IMR-90 (cell line): Measurements from ENCODE around the gene NSUN5. TPM values are rescaled to one million over a fixed set of nuclear protein-coding genes. Genes with fewer than 3 reads are reported as not detected.

Source experiments
- ATAC-seq: fragments of 200-7000 bp; cut with Tn5 transposase; 2 replicates; pipeline ENCODE4 v1.9.1; 2020; ENCODE audit warnings: low read depth, mild to moderate bottlenecking, moderate library complexity
- BruUV-seq: library from RNA; stranded (reverse); fragments of 400-500 nt; replicated peaks from 2 replicates; lab custom pipeline; 2021; lab: Mats Ljungman, UMichigan
- CTCF ChIA-PET: fragments of 300-600 bp; formaldehyde crosslinking; extraction: SDS; loops from one replicate; lab custom pipeline; 2021; ENCODE audit warnings: antibody characterized with exemption; lab: Yijun Ruan, JAX
- POLR2A ChIA-PET: fragments of 300-600 bp; sonication (Branson Sonifier 250); formaldehyde crosslinking; loops from one replicate; lab custom pipeline; 2022; ENCODE audit warnings: antibody characterized with exemption; ENCODE audit not compliant: unreplicated experiment; lab: Charles Lee
- DNase-seq: peaks from one replicate; pipeline ENCODE4 v3.0.0; 2013
- H2AFZ ChIP-seq: replicated peaks from 2 replicates; pipeline ENCODE3; 2013; ENCODE audit warnings: low read length, mild to moderate bottlenecking; ENCODE audit not compliant: poor library complexity
- H2AK5ac ChIP-seq: 2 replicates; pipeline ENCODE4 v1.6.1; 2013; ENCODE audit warnings: low read depth, low read length, inconsistent platforms
- H2AK9ac ChIP-seq: replicated peaks from 2 replicates; pipeline ENCODE3; 2013; ENCODE audit warnings: mild to moderate bottlenecking, low read depth, low read length, moderate library complexity; ENCODE audit not compliant: poor library complexity
- H2BK120ac ChIP-seq: 2 replicates; pipeline ENCODE4 v1.6.1; 2013; ENCODE audit warnings: low read depth, low read length, inconsistent platforms
- H2BK15ac ChIP-seq: 3 replicates; pipeline ENCODE4 v1.6.1; 2013; ENCODE audit warnings: low read depth, low read length, inconsistent platforms
- H2BK20ac ChIP-seq: 2 replicates; pipeline ENCODE4 v1.6.1; 2013; ENCODE audit warnings: low read depth, mild to moderate bottlenecking, inconsistent platforms, low read length, moderate library complexity
- H2BK5ac ChIP-seq: 2 replicates; pipeline ENCODE4 v1.6.1; 2013; ENCODE audit warnings: mild to moderate bottlenecking, low read depth, low read length, inconsistent platforms; ENCODE audit not compliant: poor library complexity, severe bottlenecking
- H3K14ac ChIP-seq: replicated peaks from 2 replicates; pipeline ENCODE4 v1.6.1; 2013; ENCODE audit warnings: low read depth, low read length, inconsistent platforms
- H3K18ac ChIP-seq: 2 replicates; pipeline ENCODE4 v1.6.1; 2013; ENCODE audit warnings: low read depth, low read length, control low read depth
- H3K23ac ChIP-seq: 2 replicates; pipeline ENCODE4 v1.6.1; 2013; ENCODE audit warnings: low read depth, low read length, inconsistent platforms
- H3K27ac ChIP-seq: 2 replicates; pipeline ENCODE4 v1.5.1; 2013; ENCODE audit warnings: mild to moderate bottlenecking, control low read depth, low read length; ENCODE audit not compliant: insufficient read depth
- H3K27me3 ChIP-seq: 2 replicates; pipeline ENCODE4 v1.6.1; 2013; ENCODE audit warnings: low read length; ENCODE audit not compliant: control insufficient read depth, insufficient read depth
- H3K36me3 ChIP-seq: 2 replicates; pipeline ENCODE4 v1.6.1; 2013; ENCODE audit warnings: low read length, mixed read lengths; ENCODE audit not compliant: control insufficient read depth, insufficient read depth
- H3K4ac ChIP-seq: 2 replicates; pipeline ENCODE4 v1.6.1; 2013; ENCODE audit warnings: low read depth, low read length, inconsistent platforms
- H3K4me1 ChIP-seq: 2 replicates; pipeline ENCODE4 v1.6.1; 2013; ENCODE audit warnings: low read length, mixed read lengths; ENCODE audit not compliant: control insufficient read depth, insufficient read depth
- H3K4me2 ChIP-seq: 2 replicates; pipeline ENCODE4 v1.6.1; 2013; ENCODE audit warnings: low read depth, mild to moderate bottlenecking, control low read depth, low read length, moderate library complexity
- H3K4me3 ChIP-seq: 2 replicates; pipeline ENCODE4 v1.5.1; 2013; ENCODE audit warnings: low read depth, mild to moderate bottlenecking, control low read depth, low read length, moderate library complexity; ENCODE audit not compliant: insufficient read depth
- H3K56ac ChIP-seq: 2 replicates; pipeline ENCODE4 v1.6.1; 2013; ENCODE audit warnings: low read length, inconsistent platforms; ENCODE audit not compliant: insufficient read depth; ENCODE audit errors: extremely low read depth
- H3K79me1 ChIP-seq, 2 experiments: 2 replicates each; pipeline ENCODE4 v1.6.1; 2013; ENCODE audit warnings: low read length in 2 of 2, inconsistent platforms in 1 of 2, low read depth in 1 of 2
- H3K9ac ChIP-seq: 2 replicates; pipeline ENCODE4 v1.6.1; 2013; ENCODE audit warnings: low read depth, low read length, control low read depth
- H3K9me1 ChIP-seq: 2 replicates; pipeline ENCODE4 v1.6.1; 2013; ENCODE audit warnings: low read length, inconsistent platforms; ENCODE audit not compliant: insufficient read depth
- H3K9me3 ChIP-seq: 2 replicates; pipeline ENCODE4 v1.6.1; 2013; ENCODE audit warnings: low read length; ENCODE audit not compliant: control insufficient read depth, insufficient read depth
- H4K20me1 ChIP-seq: 2 replicates; pipeline ENCODE4 v1.6.1; 2013; ENCODE audit warnings: low read length, inconsistent platforms; ENCODE audit not compliant: insufficient read depth
- H4K5ac ChIP-seq: 2 replicates; pipeline ENCODE4 v1.6.1; 2013; ENCODE audit warnings: mild to moderate bottlenecking, low read depth, low read length, control low read depth
- H4K8ac ChIP-seq, 2 experiments: 2 replicates each; pipeline ENCODE4 v1.6.1; 2013; ENCODE audit warnings: low read depth in 2 of 2, low read length in 2 of 2, control low read depth in 1 of 2, inconsistent platforms in 1 of 2
- H4K91ac ChIP-seq: 2 replicates; pipeline ENCODE4 v1.6.1; 2013; ENCODE audit warnings: low read depth, low read length, inconsistent platforms; ENCODE audit not compliant: insufficient read depth
- BHLHE40 ChIP-seq: fragments of 150-350 bp; IDR thresholded peaks from 2 replicates; pipeline ENCODE4 v1.6.1; 2016; ENCODE audit warnings: mild to moderate bottlenecking, low read depth, low read length
- CEBPB ChIP-seq: IDR thresholded peaks from 2 replicates; pipeline ENCODE4 v1.6.1; 2012; ENCODE audit warnings: low read depth, low read length, improper control_type of control experiment
- CHD1 ChIP-seq: IDR thresholded peaks from 2 replicates; pipeline ENCODE4 v1.6.1; 2012; ENCODE audit warnings: low read depth, low read length, improper control_type of control experiment
- CTCF ChIP-seq: conservative IDR thresholded peaks from 2 replicates; pipeline ENCODE4 v1.5.1; 2012; ENCODE audit warnings: mild to moderate bottlenecking, low read depth, low read length, improper control_type of control experiment
- FOS ChIP-seq: fragments of 150-350 bp; IDR thresholded peaks from 2 replicates; pipeline ENCODE4 v1.6.1; 2016; ENCODE audit warnings: low read depth, low read length
- MAFK ChIP-seq: IDR thresholded peaks from 2 replicates; pipeline ENCODE4 v1.6.1; 2012; ENCODE audit warnings: low read depth, low read length, improper control_type of control experiment
- MAZ ChIP-seq: IDR thresholded peaks from 2 replicates; pipeline ENCODE4 v1.6.1; 2012; ENCODE audit warnings: low read depth, mild to moderate bottlenecking, low read length, improper control_type of control experiment, moderate library complexity, borderline replicate concordance
- MXI1 ChIP-seq: IDR thresholded peaks from 2 replicates; pipeline ENCODE4 v1.6.1; 2012; ENCODE audit warnings: low read depth, mild to moderate bottlenecking, low read length, moderate library complexity, borderline replicate concordance
- NFE2L2 ChIP-seq: fragments of 150-350 bp; IDR thresholded peaks from 2 replicates; pipeline ENCODE4 v1.6.1; 2016; ENCODE audit warnings: low read depth, mild to moderate bottlenecking, low read length
- POLR2A ChIP-seq: IDR thresholded peaks from 2 replicates; pipeline ENCODE4 v1.6.1; 2012; ENCODE audit warnings: mild to moderate bottlenecking, low read depth, low read length
- RAD21 ChIP-seq: IDR thresholded peaks from 2 replicates; pipeline ENCODE4 v1.6.1; 2012; ENCODE audit warnings: low read length, improper control_type of control experiment
- RCOR1 ChIP-seq: IDR thresholded peaks from 2 replicates; pipeline ENCODE4 v1.6.1; 2012; ENCODE audit warnings: mild to moderate bottlenecking, low read length, improper control_type of control experiment; ENCODE audit not compliant: insufficient replicate concordance
- RFX5 ChIP-seq: IDR thresholded peaks from 2 replicates; pipeline ENCODE4 v1.8.0; 2012; ENCODE audit warnings: low read depth, mild to moderate bottlenecking, low read length, moderate library complexity
- SMC3 ChIP-seq: fragments of 150-350 bp; IDR thresholded peaks from 2 replicates; pipeline ENCODE4 v1.6.1; 2016; ENCODE audit warnings: low read depth, mild to moderate bottlenecking, antibody characterized with exemption, low read length, moderate library complexity
- USF2 ChIP-seq: fragments of 150-350 bp; IDR thresholded peaks from 2 replicates; pipeline ENCODE4 v1.6.1; 2017; ENCODE audit warnings: mild to moderate bottlenecking, antibody characterized with exemption, low read length, low read depth
- WGBS, 2 experiments: methylation state at CpG; one replicate each; pipeline versions ENCODE4 v1.1.5 to v1.1.7; 2013; ENCODE audit warnings: missing lambda C conversion rate in 2 of 2; ENCODE audit not compliant: insufficient read length in 1 of 2; ENCODE audit errors: extremely low coverage in 2 of 2; 5-methylcytosine and 5-hydroxymethylcytosine counted together
- dilution Hi-C: fragments of 300-500 bp; cut with HindIII; formaldehyde crosslinking; loops from one replicate; pipeline ENCODE4 v1.14.3; 2018; ENCODE audit warnings: low sequenced_read_pairs; ENCODE audit not compliant: unreplicated experiment
- in situ Hi-C: fragments of 300-500 bp; cut with MboI; formaldehyde crosslinking; loops from 3 replicates; pipeline ENCODE4 v1.14.3; 2019; ENCODE audit warnings: low sequenced_read_pairs, inconsistent platforms, mixed read lengths
- intact Hi-C: fragments of 100-400 bp; cut with micrococcal nuclease; formaldehyde crosslinking; loops from 2 replicates; pipeline ENCODE4 v1.10.0; 2022
- polyA plus RNA-seq, 3 experiments: library from polyadenylated mRNA; depleted of rRNA; stranded (reverse); fragments of >200 nt; gene quantifications; 2 replicates each; pipeline ENCODE4 v1.2.3, GENCODE V29; 2012; ENCODE audit warnings: low replicate concordance in 1 of 3
- total RNA-seq: library from RNA; depleted of rRNA; stranded (reverse); fragments of >200 nt; gene quantifications from 2 replicates; pipeline ENCODE4 v1.2.3, GENCODE V29; 2012
- TF ChIP-seq, protein P1 (sequence below): fragments of 150-350 bp; IDR thresholded peaks from 2 replicates; pipeline ENCODE4 v1.6.1; 2016; ENCODE audit warnings: low read depth, mild to moderate bottlenecking, low read length, moderate library complexity, borderline replicate concordance

Gene NSUN5
- total and polyA plus RNA-seq, 2 of the 4 experiments (the other 2 are of a cell fraction) = 10.0 to 17.7 TPM

- POLR2A ChIA-PET = no interaction called here
- WGBS, 2 experiments = 100% methylated on average over 1 of the region's 6 CpGs; no CpG with 5 or more reads in 1 of the 2 experiments
- no peak overlapping the region for H2AFZ ChIP-seq
These were observed 43.0 kb upstream of the NSUN5 start for GRCh38 chr7:73351447-73352167.

More at GRCh38 chr7:73351447-73352167, 43.0 kb upstream of the NSUN5 start:
- Histone ChIP-seq H2BK15ac (no peak overlapping the region), H3K9ac (no peak overlapping the region), H3K18ac (no peak overlapping the region), H3K9me1 (no peaks in the 10 kb centered on the region), H4K8ac (no peak overlapping the region), H3K14ac (no peak overlapping the region), H4K5ac (no peak overlapping the region), H3K36me3 (no peaks in the 10 kb centered on the region), H2BK5ac (no peak overlapping the region), H2BK120ac (no peak overlapping the region), H2BK20ac (no peak overlapping the region), H3K4me2 (no peak overlapping the region), H4K91ac (no peak overlapping the region), H3K9me3 (peaks cover 9% of the 10 kb centered on the region), H4K20me1 (no peaks in the 10 kb centered on the region), H3K27me3 (peaks cover 9% of the 10 kb centered on the region), H3K56ac (no peak overlapping the region), H2AK5ac (no peak overlapping the region), H2AK9ac (no peak overlapping the region), H3K4me1 (no peaks in the 10 kb centered on the region; the same call in 1 of the 2 replicates), H3K79me1 (no peaks in the 10 kb centered on the region), H3K4ac (no peak overlapping the region), H3K4me3 (no peak overlapping the region), H3K23ac (no peak overlapping the region), H3K27ac (no peak overlapping the region)
- TF ChIP-seq CEBPB = no peak
- TF ChIP-seq, protein P1, sequence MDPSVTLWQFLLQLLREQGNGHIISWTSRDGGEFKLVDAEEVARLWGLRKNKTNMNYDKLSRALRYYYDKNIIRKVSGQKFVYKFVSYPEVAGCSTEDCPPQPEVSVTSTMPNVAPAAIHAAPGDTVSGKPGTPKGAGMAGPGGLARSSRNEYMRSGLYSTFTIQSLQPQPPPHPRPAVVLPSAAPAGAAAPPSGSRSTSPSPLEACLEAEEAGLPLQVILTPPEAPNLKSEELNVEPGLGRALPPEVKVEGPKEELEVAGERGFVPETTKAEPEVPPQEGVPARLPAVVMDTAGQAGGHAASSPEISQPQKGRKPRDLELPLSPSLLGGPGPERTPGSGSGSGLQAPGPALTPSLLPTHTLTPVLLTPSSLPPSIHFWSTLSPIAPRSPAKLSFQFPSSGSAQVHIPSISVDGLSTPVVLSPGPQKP = no peak
- no peak for TF ChIP-seq FOS
- TF ChIP-seq MAZ = no peak
- no peak for TF ChIP-seq RFX5
- no peak for TF ChIP-seq POLR2A
- TF ChIP-seq NFE2L2 = no peak
- TF ChIP-seq MAFK = no peak
- TF ChIP-seq CTCF = no peak
- no peak for TF ChIP-seq BHLHE40
- no peak for TF ChIP-seq RCOR1
- TF ChIP-seq SMC3 = no peak
- no peak for TF ChIP-seq USF2
- TF ChIP-seq MXI1 = no peak
- no peak for TF ChIP-seq RAD21
- TF ChIP-seq CHD1 = no peak
- in situ Hi-C loops (no loop called here), dilution Hi-C loops (no loop called here), intact Hi-C loops (loop anchor here (5.0 kb wide), 2 partner anchors 36 to 76 kb away; no protein-coding TSS in a partner anchor)
- ATAC-seq = no peak
- BruUV-seq = no TSS peak
- no peak for DNase-seq
- CTCF ChIA-PET = no interaction called here
